GM19395 (cell line): ENCODE results near the gene MID1IP1.

Source experiments
- ATAC-seq: cut with Tn5 transposase; IDR thresholded peaks from one replicate; pipeline ENCODE4 v1.9.1; 2021; ENCODE audit warnings: mild to moderate bottlenecking, moderate library complexity; ENCODE audit not compliant: unreplicated experiment

Gene MID1IP1, protein sequence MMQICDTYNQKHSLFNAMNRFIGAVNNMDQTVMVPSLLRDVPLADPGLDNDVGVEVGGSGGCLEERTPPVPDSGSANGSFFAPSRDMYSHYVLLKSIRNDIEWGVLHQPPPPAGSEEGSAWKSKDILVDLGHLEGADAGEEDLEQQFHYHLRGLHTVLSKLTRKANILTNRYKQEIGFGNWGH

GRCh38 chrX:38800981-38801845, at the start of gene MID1IP1:
TSS of gene MID1IP1 (plus strand) at chrX:38801459. CDS start at chrX:38804947, 3,488 bp downstream.
- peak; percentile 63 for ATAC-seq

DNA sequence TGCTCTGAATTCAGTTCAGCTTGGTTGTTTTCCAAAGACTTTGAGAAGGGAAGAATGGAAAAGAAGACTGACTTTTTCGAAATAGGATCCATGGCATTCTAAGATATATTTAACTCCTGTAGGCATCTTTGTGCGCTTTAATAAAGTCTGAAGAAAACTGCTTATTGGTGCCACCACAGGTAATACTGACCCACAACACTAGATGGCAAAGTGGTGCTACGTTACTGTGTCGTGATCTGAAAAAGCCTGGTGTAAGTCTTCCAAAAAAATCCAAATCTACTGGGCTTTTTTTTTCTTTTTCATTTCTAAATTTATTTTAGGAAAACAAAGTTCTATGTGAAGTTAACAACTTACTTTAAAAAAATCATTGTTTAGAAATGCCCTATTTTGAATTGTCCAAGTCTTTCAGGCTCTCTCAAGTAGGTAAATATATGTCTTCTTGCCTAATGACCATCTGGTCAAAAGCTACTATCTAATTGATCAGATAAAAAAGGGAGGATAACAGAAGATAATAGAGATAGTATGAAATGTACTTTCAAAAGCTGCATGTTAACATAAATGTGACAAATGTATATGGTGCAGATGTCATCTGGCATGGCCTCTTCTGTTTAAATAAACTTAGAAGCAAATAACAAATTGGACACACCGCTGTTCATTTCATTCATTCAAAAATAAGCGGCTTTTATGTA, 47.0 kb upstream of the MID1IP1 start:
- no peak for ATAC-seq

DNA sequence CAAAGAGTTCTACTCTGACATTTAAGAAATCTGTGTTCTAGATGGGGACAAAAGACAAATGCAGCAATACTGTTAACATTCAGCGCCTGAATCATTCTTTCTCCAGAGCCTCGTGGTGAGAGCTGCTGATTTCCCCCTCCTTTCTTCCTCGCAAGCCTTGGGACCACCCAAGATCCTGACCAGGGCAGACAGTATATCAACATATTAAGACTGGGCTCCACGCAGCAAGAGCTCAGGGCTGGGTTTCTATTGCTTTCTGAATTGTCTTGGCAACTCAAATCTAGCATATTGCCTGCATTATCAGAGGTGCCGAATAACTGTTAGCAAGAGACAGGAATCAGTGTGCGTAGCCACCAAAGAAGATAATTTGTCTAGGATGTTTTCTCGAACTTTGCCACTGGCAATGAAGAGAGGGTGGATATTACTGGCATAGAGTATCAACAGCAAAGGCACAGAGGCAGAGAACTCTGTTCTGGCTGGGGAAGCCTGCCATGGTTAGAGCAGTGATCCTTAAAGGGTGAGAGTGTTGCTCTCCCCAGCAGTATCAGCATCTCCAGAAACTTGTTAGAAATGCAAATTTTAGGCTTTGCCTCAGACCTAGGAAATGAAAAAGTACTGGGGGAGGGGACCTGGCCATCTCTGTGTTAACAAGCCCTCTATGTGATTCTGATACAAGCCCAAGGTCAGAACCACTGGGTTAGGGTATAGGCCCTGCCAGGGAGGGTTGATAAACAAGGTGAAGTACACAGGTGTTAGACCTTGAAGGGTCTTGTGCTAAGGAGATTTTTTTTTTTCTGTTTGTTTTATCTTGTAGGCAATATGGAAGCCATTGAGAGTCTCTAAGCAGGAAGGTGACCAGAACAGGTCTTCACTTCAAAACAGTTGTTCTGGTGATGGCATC, 46.2 kb upstream of the MID1IP1 start:
- no peak for ATAC-seq

GRCh38 chrX:38760883-38761282, 40.4 kb upstream of the MID1IP1 start:
- no peak for ATAC-seq

GRCh38 chrX:38768079-38768478, 33.2 kb upstream of the MID1IP1 start:
- ATAC-seq, result no peak

GRCh38 chrX:38770152-38770551, 31.1 kb upstream of the MID1IP1 start:
- ATAC-seq, result no peak

GRCh38 chrX:38774249-38774648, 27.0 kb upstream of the MID1IP1 start:
- ATAC-seq, result no peak

DNA sequence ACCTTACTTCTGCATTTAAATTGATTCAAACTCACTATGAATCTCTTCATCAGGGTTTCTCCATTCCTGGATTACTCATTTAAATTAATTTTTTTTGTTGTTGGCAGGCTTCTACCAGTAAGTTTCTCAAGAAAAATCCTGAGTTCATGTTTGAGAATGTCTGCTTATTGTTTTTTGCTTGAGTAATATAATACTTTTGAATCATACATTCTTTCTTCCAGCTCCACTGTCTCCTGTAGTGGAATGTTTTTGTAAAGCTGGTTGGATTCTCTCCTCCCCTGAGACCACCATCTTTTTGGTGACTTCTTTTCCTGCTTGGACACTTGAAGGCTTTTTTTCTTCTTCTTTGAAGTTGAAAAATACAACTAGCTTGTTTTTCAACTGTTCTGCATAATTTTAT, 4.3 kb upstream of the MID1IP1 start:
- ATAC-seq, result no peak

GRCh38 chrX:38798956-38799355, 2.3 kb upstream of the MID1IP1 start:
- ATAC-seq, result no peak

DNA sequence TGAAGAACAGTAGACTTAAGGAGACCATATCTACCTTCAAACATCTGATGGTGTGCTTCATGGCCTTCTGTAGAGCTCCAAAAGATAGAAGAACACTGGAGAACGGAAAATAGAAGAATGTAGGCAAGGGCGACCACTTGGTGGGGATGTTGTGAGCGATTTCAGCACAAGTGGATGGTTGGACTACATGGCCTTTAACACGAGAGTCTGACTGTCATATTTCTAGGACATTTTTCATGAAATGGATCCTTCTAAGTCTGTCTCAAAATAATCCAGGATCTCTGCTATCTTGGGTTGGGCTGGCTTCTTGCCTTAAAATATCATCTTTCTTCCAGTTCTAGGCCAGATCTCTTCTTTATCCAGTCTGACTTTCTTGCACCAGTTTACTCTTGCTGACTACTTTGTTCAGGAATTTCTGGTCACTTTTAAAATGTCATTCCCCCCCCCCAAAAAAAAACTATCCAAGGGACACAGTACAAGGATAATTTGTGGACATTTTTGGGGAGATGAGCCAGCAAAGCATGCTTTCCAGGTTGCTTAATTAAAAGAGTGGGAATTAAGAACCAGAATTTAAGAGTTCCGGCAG, 1.2 kb upstream of the MID1IP1 start:
- no peak for ATAC-seq

DNA sequence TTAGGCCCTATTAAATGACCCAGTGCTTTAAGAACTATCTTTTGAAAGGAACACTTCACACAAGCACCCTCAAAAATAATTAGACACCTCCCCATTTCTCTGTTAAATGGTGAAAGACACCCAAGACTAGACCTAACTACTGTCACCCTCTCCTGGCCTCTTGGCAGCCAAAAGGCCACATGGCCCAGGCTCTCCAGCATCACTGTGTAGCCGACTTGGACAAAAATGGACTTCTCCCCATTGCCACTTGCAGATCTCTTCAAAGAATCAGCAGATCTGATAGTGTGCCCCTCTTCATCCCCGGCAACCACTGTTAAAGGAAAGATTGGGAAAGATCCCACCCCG, 2.0 kb downstream of the MID1IP1 start:
- no peak for ATAC-seq

DNA sequence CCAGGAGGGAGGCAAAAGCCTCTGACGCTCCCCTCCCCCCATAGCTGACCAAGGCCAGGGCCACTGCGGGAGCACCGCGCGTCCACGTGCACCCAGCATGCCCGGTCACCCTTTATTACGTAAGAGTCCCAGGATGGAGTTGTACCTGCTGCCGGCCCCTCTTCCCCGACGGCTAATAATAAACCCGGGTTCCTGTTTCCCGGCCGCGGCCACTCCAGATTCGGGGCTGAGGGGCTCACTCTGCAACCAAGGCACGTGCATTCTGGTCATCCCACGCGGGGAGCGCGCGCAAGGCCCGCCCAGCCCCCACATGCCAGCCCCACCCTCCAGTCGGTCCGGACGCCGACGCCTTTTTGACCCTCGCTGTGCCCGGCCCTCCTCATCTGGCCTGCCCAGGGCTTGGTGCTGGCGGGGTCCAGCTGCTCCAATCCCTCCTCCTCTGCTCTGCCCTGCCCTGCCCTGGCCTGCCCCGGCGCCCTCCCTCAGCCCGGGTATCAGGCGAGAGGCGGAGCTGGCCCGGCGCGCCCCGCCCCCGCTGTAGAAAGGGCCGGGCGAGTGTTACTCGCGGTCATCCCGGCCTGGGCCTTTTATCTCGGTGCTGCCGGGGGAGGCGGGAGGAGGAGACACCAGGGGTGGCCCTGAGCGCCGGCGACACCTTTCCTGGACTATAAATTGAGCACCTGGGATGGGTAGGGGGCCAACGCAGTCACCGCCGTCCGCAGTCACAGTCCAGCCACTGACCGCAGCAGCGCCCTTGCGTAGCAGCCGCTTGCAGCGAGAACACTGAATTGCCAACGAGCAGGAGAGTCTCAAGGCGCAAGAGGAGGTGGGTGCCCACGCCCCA, 2.6 kb downstream of the MID1IP1 start:
- peak; percentile 49 for ATAC-seq

DNA sequence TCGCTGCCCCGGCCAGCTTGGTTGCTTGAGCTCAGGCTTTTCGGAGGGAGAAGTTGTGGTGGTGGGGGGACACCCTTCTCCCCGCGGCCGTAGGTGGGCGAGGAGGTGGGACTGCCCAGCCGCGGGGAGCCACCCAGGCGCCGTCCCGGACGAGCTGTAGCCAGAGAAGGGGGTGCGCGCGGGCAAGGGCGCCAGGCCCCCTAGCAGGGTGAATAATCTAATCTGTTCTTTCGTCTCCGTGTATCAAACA, 3.1 kb downstream of the MID1IP1 start:
- ATAC-seq, result no peak

- no peak for ATAC-seq
These were observed 3.6 kb downstream of the MID1IP1 start for GRCh38 chrX:38804682-38805431.

DNA sequence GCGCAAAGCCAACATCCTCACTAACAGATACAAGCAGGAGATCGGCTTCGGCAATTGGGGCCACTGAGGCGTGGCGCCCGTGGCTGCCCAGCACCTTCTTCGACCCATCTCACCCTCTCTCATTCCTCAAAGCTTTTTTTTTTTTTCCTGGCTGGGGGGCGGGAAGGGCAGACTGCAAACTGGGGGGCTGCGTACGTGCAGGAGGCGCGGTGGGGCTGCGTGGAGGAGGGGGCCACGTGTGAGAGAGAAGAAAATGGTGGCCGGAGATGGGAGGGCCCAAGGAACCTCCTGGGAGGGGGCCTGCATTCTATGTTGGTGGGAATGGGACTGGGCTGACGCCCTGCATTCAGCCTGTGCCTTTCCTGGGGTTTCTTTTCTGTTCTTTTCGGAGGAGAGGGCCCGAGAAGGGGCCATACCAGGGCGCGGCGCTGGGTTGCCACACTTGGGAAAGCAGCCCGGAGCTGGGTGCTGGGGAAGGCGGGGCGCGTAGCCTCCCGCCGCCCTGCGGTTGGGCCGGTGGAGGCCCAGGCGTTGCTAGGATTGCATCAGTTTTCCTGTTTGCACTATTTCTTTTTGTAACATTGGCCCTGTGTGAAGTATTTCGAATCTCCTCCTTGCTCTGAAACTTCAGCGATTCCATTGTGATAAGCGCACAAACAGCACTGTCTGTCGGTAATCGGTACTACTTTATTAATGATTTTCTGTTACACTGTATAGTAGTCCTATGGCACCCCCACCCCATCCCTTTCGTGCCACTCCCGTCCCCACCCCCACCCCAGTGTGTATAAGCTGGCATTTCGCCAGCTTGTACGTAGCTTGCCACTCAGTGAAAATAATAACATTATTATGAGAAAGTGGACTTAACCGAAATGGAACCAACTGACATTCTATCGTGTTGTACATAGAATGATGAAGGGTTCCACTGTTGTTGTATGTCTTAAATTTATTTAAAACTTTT, 4.5 kb downstream of the MID1IP1 start:
- ATAC-seq, result no peak

- ATAC-seq, result no peak
These were observed 5.8 kb downstream of the MID1IP1 start for GRCh38 chrX:38806875-38807621.

GRCh38 chrX:38807873-38808272, 6.6 kb downstream of the MID1IP1 start:
- ATAC-seq, result no peak
